ENCODE data around the gene CACNB1. TPM values are rescaled to one million over a fixed set of nuclear protein-coding genes. Genes with fewer than 3 reads are reported as not detected.

Gene CACNB1
- total RNA-seq, 1 donor: 7.8 TPM

- DNase-seq (ENCODE audit: low read depth): no peak
- no peak for TF ChIP-seq CTCF (IDR thresholded peaks at IDR 0.05; ENCODE audit: insufficient read depth, low read depth, low read length)
Measured at GRCh38 chr17:39210093-39210434, 12.6 kb upstream of the CACNB1 start.

GRCh38 chr17:39209317-39210092, 12.0 kb upstream of the CACNB1 start:
- peak; percentile 55 for DNase-seq (ENCODE audit: low read depth)
- peak overlapping the region; percentile 41 for H3K4me3 ChIP-seq (ENCODE audit: low read depth, low read length)
- TF ChIP-seq CTCF (IDR thresholded peaks at IDR 0.05; ENCODE audit: insufficient read depth, low read depth, low read length): no peak

More at GRCh38 chr17:39210093-39210434, 12.6 kb upstream of the CACNB1 start:
- H3K4me3 ChIP-seq (ENCODE audit: low read depth, low read length): peak overlapping the region; percentile 41

GRCh38 chr17:39208893-39209292, 11.4 kb upstream of the CACNB1 start:
- peak; percentile 29 for DNase-seq (ENCODE audit: low read depth)
- no peak for TF ChIP-seq CTCF (IDR thresholded peaks at IDR 0.05; ENCODE audit: insufficient read depth, low read depth, low read length)
- no peak overlapping the region for H3K4me3 ChIP-seq (ENCODE audit: low read depth, low read length)

- TF ChIP-seq CTCF (IDR thresholded peaks at IDR 0.05; ENCODE audit: insufficient read depth, low read depth, low read length): no peak
- H3K4me3 ChIP-seq (ENCODE audit: low read depth, low read length): no peak overlapping the region
- DNase-seq (ENCODE audit: low read depth): no peak
Measured at GRCh38 chr17:39208136-39208535, 10.7 kb upstream of the CACNB1 start.

- TF ChIP-seq CTCF (IDR thresholded peaks at IDR 0.05; ENCODE audit: insufficient read depth, low read depth, low read length): no peak
- H3K4me3 ChIP-seq (ENCODE audit: low read depth, low read length): no peak overlapping the region
- no peak for DNase-seq (ENCODE audit: low read depth)
Measured at GRCh38 chr17:39205112-39205526, 7.7 kb upstream of the CACNB1 start.

GRCh38 chr17:39204245-39204644, 6.8 kb upstream of the CACNB1 start:
- TF ChIP-seq CTCF (IDR thresholded peaks at IDR 0.05; ENCODE audit: insufficient read depth, low read depth, low read length): no peak
- no peak overlapping the region for H3K4me3 ChIP-seq (ENCODE audit: low read depth, low read length)
- DNase-seq (ENCODE audit: low read depth): no peak
